ENCODE measurements around the gene NCF2. TPM values are rescaled to one million over a fixed set of nuclear protein-coding genes. Genes with fewer than 3 reads are reported as not detected.

The NCF2 gene
- total RNA-seq, 1 experiment from 2014 or later, result 31.3 TPM

GRCh38 chr1:183506561-183506960 lies 83.7 kb downstream of the NCF2 start:
- H3F3A ChIP-seq (ENCODE audit: low read length, unreplicated experiment), result no peaks in the 10 kb centered on the region
- H2AFZ ChIP-seq (ENCODE audit: low read length), result no peak overlapping the region
- ChIA-PET CTCF (no interaction called here), POLR2A (ENCODE audit: unreplicated experiment) (no interaction called here)
- H3K4me1 ChIP-seq (ENCODE audit: insufficient read depth, low read length), result no peaks in the 10 kb centered on the region
- H3K79me2 ChIP-seq (ENCODE audit: low read length), result peaks cover 94% of the 10 kb centered on the region
- H3K4me2 ChIP-seq (ENCODE audit: low read length), result no peak overlapping the region
- TF ChIP-seq CTCF (conservative IDR thresholded peaks at IDR 0.05; ENCODE audit: low read depth, low read length) (no peak), EZH2phosphoT487 (IDR thresholded peaks at IDR 0.05; ENCODE audit: borderline replicate concordance, low read length) (no peak), EZH2 (IDR thresholded peaks at IDR 0.05; ENCODE audit: low read length, unreplicated experiment) (no peak)
- no peak overlapping the region for H3K4me3 ChIP-seq (ENCODE audit: low read length)
- DNase-seq (no peak), ATAC-seq (no peak)
- intact Hi-C loops (cut with micrococcal nuclease), result no loop called here
- no TSS peak for BruUV-seq (replicated peaks)
- no peaks in the 10 kb centered on the region for H3K27me3 ChIP-seq (ENCODE audit: low read length)
- no peak overlapping the region for H3K27ac ChIP-seq (ENCODE audit: low read length)
- no peaks in the 10 kb centered on the region for H3K36me3 ChIP-seq (ENCODE audit: low read depth, low read length)
- no peaks in the 10 kb centered on the region for H4K20me1 ChIP-seq (ENCODE audit: low read length)
- no peaks in the 10 kb centered on the region for H3K9me2 ChIP-seq (replicated peaks; ENCODE audit: low read length)
- no peaks in the 10 kb centered on the region for H3K9me3 ChIP-seq (ENCODE audit: low read length)
- H3K9ac ChIP-seq (ENCODE audit: low read length), result no peak overlapping the region

Other genes starting within 250 kb of the NCF2 start
- gene NMNAT2, start 172.1 kb downstream of the NCF2 start, total RNA-seq (2014; rRNA removed), result 6.0 and 6.6 TPM in 2 replicates
- gene SMG7, start 118.0 kb downstream of the NCF2 start, total RNA-seq (2014; rRNA removed), result 25.5 and 38.4 TPM in 2 replicates
- gene ARPC5, start 45.3 kb upstream of the NCF2 start, total RNA-seq (2014; rRNA removed), result 60.0 and 76.1 TPM in 2 replicates
- not detected in 2 replicates for gene APOBEC4, start 62.9 kb upstream of the NCF2 start, total RNA-seq (2014; rRNA removed)
- gene RGL1, start 214.7 kb upstream of the NCF2 start, total RNA-seq (2014; rRNA removed), result 1.5 and 1.9 TPM in 2 replicates

All from PC-3 (cell line).